Colonic mucosa (tissue), 4 donors: ENCODE data around the gene UNG. TPM values are rescaled to one million over a fixed set of nuclear protein-coding genes. Genes with fewer than 3 reads are reported as not detected.
"Not testable (repeated sequence)": the region's sequence is repeated elsewhere in the genome, so short reads cannot be mapped to it uniquely, and the experiment has no call there.

Experiments used
- DNase-seq: peaks from one replicate; pipeline ENCODE4 v3.0.0-alpha.2; 2020
- H3K27ac ChIP-seq: fragments of 200-600 bp; one replicate; pipeline ENCODE4 v1.8.0; 2021
- H3K27me3 ChIP-seq: fragments of 200-600 bp; one replicate; pipeline ENCODE4 v1.8.0; 2021
- H3K36me3 ChIP-seq: fragments of 200-600 bp; one replicate; pipeline ENCODE4 v1.8.0; 2021
- H3K4me1 ChIP-seq: fragments of 200-600 bp; one replicate; pipeline ENCODE4 v1.8.0; 2021; ENCODE audit warnings: mild to moderate bottlenecking
- H3K4me3 ChIP-seq: fragments of 200-600 bp; one replicate; pipeline ENCODE4 v1.8.0; 2021
- H3K9ac ChIP-seq, 2 donors: one replicate each; pipeline ENCODE4 v1.7.0; 2013; ENCODE audit warnings: control low read depth in 2 of 2, low read depth in 2 of 2, low read length in 2 of 2
- H3K9me3 ChIP-seq: fragments of 200-600 bp; one replicate; pipeline ENCODE4 v1.8.0; 2021
- intact Hi-C: fragments of 100-400 bp; cut with DNase I; formaldehyde crosslinking; loops from one replicate; pipeline ENCODE4 v1.14.1; 2022
- total RNA-seq, 2 donors: library from RNA; stranded (reverse); fragmentation: NEBNext Ultra II Directional in 1 of 2; extraction: Animal tissue kit (Norgen Biotek cat#: 25700) in 1 of 2; gene quantifications; one replicate each; pipeline ENCODE4 v1.2.1, GENCODE V29; 2021
- TF ChIP-seq, protein P1 (sequence below): fragments of 200-600 bp; IDR thresholded peaks from one replicate; pipeline ENCODE4 v1.8.0; 2022; ENCODE audit warnings: antibody characterized with exemption, mild to moderate bottlenecking
- donor health status: healthy.
- donor health status: DM: no; HTN: no; CAD: no.
- donor health status: DM: no; HTN: no; CAD: no.

The UNG gene
- total RNA-seq = 10 to 100 TPM; 48.7 to 68.3 TPM

DNA sequence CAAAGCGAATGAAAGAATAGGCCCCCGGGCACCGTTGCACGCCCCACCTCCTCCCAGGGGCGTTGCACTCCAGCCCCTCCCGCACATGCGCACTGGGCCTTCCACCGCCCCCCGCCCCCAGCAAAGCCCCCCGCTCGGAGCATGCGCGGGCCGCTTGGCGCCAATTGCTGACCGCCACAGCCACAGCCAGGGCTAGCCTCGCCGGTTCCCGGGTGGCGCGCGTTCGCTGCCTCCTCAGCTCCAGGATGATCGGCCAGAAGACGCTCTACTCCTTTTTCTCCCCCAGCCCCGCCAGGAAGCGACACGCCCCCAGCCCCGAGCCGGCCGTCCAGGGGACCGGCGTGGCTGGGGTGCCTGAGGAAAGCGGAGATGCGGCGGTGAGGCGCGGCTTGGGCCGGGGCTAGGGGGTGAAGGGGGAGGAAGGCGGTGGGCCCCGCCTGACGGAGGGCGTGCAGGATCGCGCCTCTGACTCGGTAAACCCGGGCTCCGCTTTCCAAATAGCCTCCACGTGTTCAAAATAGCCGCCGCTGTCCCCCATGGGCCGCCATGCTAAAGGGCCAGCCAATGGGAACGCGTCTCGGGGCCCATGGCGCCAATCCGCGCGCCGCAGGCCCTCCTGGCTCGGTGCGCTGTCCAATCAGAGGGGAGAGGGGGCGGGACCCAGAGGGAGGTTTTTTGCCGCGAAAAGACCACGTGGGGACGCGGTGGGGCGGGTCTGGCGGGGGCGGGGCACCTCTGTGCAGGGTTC lies at the start of gene UNG:
Gene UNG (plus strand): TSS at position 163 of the 748 bp plus-strand sequence. CDS start 83 bp downstream, at position 246.
- peak; percentile 99 for DNase-seq
- peak within 1 kb of the TSS; percentile 98 for H3K4me3 ChIP-seq
- no peaks in the 10 kb centered on the region for H3K36me3 ChIP-seq
- no peaks in the 10 kb centered on the region for H3K9me3 ChIP-seq
- intact Hi-C loops = loop anchor here (10.0 kb wide), 1 partner anchor 433 kb away; no protein-coding TSS in a partner anchor
- H3K27me3 ChIP-seq = no peaks in the 10 kb centered on the region
- peak within 1 kb of the TSS; percentile 96 for H3K27ac ChIP-seq
- peak within 1 kb of the TSS; percentile 78 to 85 for H3K9ac ChIP-seq
- H3K4me1 ChIP-seq = peaks cover 9% of the 10 kb centered on the region
- TF ChIP-seq, protein P1, sequence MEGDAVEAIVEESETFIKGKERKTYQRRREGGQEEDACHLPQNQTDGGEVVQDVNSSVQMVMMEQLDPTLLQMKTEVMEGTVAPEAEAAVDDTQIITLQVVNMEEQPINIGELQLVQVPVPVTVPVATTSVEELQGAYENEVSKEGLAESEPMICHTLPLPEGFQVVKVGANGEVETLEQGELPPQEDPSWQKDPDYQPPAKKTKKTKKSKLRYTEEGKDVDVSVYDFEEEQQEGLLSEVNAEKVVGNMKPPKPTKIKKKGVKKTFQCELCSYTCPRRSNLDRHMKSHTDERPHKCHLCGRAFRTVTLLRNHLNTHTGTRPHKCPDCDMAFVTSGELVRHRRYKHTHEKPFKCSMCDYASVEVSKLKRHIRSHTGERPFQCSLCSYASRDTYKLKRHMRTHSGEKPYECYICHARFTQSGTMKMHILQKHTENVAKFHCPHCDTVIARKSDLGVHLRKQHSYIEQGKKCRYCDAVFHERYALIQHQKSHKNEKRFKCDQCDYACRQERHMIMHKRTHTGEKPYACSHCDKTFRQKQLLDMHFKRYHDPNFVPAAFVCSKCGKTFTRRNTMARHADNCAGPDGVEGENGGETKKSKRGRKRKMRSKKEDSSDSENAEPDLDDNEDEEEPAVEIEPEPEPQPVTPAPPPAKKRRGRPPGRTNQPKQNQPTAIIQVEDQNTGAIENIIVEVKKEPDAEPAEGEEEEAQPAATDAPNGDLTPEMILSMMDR = no peak

DNA sequence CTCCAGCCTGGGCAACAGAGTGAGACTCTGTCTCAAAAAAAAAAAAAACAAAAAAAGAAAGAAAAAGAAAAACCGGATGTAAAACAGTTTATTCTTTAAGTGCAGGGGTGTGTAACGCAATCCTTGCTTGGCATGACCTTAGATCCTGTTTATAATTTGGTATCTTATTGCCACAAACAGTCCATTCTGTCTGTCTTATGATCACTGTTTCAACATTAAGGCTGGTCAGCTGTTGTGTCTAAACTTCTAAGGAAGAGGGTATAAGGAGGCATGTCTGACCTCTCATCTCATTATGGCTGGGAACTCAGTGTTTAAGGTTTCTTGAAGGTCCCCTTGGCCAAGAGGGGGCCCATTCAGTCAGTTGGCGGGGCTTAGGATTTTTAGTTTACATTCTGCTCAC lies 48.7 kb upstream of the UNG start:
- peak overlapping the region; percentile 40 for H3K27ac ChIP-seq

DNA sequence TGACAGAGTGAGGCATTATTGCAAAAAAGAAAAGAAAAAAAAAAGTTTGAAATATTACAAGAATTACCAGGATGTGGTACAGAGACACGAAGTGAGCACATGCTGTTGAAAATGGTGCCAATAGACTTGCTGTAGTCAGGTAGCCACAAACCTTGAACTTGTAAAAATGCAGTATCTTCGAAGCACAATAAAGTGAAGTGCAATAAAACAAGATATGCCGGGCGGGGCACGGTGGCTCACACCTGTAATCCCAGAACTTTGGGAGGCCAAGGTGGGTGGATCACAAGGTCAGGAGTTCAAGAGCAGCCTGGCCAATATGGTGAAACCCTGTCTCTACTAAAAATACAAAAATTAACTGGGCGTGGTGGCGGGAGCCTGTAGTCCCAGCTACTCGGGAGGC lies 47.6 kb upstream of the UNG start:
- H3K9ac ChIP-seq, intact Hi-C loops, H3K9me3 ChIP-seq, H3K36me3 ChIP-seq, H3K4me1 ChIP-seq, H3K27me3 ChIP-seq, H3K4me3 ChIP-seq: not testable (repeated sequence)
- peak; percentile 30 for DNase-seq
- peak overlapping the region; percentile 40 for H3K27ac ChIP-seq

More for the DNA sequence above, 48.7 kb upstream of the UNG start:
- H3K4me1 ChIP-seq, H3K9ac ChIP-seq, intact Hi-C loops, H3K36me3 ChIP-seq, H3K27me3 ChIP-seq, H3K9me3 ChIP-seq, H3K4me3 ChIP-seq, DNase-seq: not testable (repeated sequence)

DNA sequence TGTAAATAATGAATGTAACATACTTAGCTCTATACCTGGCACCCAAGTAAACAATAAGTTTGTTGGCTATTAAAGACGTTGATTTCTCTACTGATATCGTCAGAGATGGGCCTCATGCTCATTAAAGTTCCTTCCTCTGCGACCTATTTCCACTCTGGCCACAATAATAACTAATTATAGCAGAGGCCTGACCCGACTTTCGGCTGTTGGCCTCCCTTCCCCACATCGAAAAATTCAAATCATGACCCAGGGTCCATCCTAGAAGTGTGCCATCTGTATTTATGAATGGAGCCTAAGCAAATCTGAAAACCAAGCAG lies 45.3 kb upstream of the UNG start:
- Histone ChIP-seq H3K4me1 (no peaks in the 10 kb centered on the region), H3K27ac (peak overlapping the region; percentile 81), H3K4me3 (peak overlapping the region; percentile 74), H3K36me3 (no peaks in the 10 kb centered on the region), H3K9ac (peak overlapping the region; percentile 90 to 97), H3K27me3 (no peaks in the 10 kb centered on the region), H3K9me3 (no peaks in the 10 kb centered on the region)
- intact Hi-C loops = no loop called here
- no peak for DNase-seq
- TF ChIP-seq, protein P1 = no peak

DNA sequence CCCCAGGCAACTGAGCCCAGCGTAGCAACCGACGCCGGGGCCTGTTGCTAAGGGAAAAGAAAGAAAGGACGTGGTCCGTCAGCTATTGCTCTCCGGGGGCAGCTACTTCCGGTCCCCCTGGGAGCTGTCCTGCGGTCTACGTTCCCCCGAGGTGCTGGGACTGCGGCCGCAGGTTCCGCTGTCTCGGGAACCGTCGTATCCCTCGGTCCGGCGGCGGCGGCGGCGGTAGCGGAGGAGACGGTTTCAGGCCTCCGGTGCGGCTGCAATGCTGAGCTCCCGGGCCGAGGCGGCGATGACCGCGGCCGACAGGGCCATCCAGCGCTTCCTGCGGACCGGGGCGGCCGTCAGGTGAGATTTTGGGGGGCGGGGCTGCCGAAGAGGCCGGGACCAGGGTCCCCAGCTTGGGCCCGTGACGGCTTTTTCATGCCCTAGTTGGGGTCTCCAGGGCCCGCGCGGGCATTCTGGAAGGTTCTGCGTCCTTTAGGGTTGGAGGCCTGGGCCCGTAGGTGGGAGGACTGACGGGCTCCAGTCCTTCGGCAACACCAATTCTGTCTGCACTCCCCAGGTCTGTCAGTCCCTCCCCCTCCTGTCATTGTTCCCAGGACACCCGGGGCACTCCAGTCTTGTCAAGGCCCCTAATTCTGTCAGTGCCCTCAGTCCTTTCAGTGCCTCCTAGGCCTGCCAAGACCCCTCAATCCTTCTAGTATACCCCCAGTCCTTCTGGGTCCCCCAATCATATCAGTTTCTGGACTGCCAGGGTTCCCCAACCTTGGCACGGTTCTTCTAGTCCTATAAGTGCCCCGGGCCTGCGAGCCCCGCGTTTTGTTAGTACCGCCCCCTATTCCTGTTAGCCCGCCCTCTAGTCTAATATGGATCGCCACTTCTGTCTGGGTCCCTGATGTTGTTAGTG lies 44.7 kb upstream of the UNG start, which contains the start of gene USP30:
Gene USP30 (plus strand): TSS at position 163 of the 910 bp plus-strand sequence. CDS start 103 bp downstream, at position 266.
- H3K4me3 ChIP-seq = peak within 1 kb of the TSS; percentile 74
- no peaks in the 10 kb centered on the region for H3K27me3 ChIP-seq
- no peaks in the 10 kb centered on the region for H3K36me3 ChIP-seq
- TF ChIP-seq, protein P1 = no peak
- no peaks in the 10 kb centered on the region for H3K4me1 ChIP-seq
- H3K9me3 ChIP-seq = no peaks in the 10 kb centered on the region
- peak within 1 kb of the TSS; percentile 90 to 97 for H3K9ac ChIP-seq
- DNase-seq = peak; percentile 83
- intact Hi-C loops = no loop called here
- peak within 1 kb of the TSS; percentile 81 for H3K27ac ChIP-seq

DNA sequence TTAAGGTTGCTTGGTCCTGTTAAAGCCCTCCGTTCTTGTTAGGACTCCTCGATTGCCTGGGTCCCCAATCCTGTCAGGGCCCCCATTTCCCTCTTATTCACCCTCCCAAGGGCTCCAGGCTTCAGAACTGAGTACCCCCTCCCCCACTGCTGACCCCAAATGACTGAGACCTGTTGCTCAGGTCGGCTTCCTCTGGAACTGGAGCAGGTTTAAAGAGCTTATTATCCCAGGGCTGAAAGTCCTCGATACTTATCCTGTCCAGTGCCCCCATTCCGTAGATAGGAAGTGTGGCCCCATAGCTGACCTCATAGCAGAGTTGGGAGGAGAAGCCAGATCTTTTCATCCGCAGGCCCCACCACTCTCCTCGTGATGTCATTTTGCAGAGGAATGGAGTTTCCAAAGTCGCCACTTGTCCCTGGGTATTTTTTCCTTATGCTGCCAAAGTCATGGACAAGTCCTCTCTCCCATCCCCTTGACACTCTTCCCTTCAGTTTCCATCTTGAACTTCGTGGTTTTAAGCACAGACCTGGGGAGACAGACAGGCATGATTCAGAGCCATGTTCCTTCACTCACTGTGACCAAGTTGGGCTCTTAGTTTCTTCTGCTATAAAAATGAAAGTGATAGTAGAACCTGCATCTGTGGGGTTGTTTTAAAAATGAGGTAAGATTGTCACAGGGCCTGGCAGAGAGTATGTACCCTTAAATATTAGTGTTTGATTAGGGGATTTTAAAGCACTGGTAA lies 43.8 kb upstream of the UNG start:
- DNase-seq = peak; percentile 34
- intact Hi-C loops = no loop called here
- Histone ChIP-seq H3K9me3 (no peaks in the 10 kb centered on the region), H3K4me3 (peak overlapping the region; percentile 74), H3K9ac (peak overlapping the region; percentile 90 to 97), H3K27me3 (no peaks in the 10 kb centered on the region), H3K4me1 (no peaks in the 10 kb centered on the region), H3K27ac (peak overlapping the region; percentile 81), H3K36me3 (no peaks in the 10 kb centered on the region)
- TF ChIP-seq, protein P1 = no peak

DNA sequence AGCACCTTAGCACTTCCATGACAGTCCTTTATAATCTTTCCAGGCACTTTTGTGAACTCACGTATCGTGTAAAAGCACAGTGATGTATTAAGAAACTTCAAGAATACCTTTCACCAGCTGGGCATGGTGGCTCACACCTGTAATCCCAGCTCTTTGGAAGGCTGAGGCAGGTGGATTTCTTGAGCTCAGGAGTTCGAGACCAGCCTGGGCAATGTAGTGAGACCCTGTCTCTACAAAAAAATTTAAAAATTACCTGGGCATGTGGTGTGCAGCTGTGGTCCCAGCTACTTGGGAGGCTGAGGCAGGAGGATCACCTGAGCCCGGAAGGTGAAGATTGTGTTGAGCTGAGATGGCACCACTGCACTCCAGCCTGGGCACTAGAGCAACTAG lies 43.3 kb upstream of the UNG start:
- Histone ChIP-seq H3K27ac (peak overlapping the region; percentile 81), H3K4me3 (peak overlapping the region; percentile 74), H3K9ac (peak overlapping the region; percentile 90 to 97)
- H3K4me1 ChIP-seq, H3K9me3 ChIP-seq, intact Hi-C loops, DNase-seq, H3K36me3 ChIP-seq, H3K27me3 ChIP-seq: not testable (repeated sequence)
